RWPE2 (cell line): Measurements from ENCODE around the gene AFF1.

Experiments used
- ATAC-seq: fragments of 200-7000 bp; cut with Tn5 transposase; 3 replicates; pipeline ENCODE4 v1.9.1; 2021; ENCODE audit warnings: low read depth
- DNase-seq: peaks from one replicate; pipeline ENCODE4 v3.0.0-alpha.2; 2020; ENCODE audit warnings: low spot score
- H3K27ac ChIP-seq: fragments of 450-650 bp; 2 replicates; pipeline ENCODE4 v1.5.1; 2017; ENCODE audit warnings: mild to moderate bottlenecking; ENCODE audit not compliant: poor library complexity, severe bottlenecking
- H3K27me3 ChIP-seq: fragments of 250-450 bp; sonication (Bioruptor Pico); 2 replicates; pipeline ENCODE4 v1.5.1; 2021; ENCODE audit warnings: mild to moderate bottlenecking, moderate library complexity; ENCODE audit not compliant: insufficient read depth, poor library complexity, severe bottlenecking
- H3K36me3 ChIP-seq: fragments of 250-450 bp; sonication (Bioruptor Pico); 2 replicates; pipeline ENCODE4 v1.5.1; 2020; ENCODE audit warnings: low read depth, mild to moderate bottlenecking, moderate library complexity
- H3K4me1 ChIP-seq: fragments of 250-450 bp; sonication (Bioruptor Pico); 2 replicates; pipeline ENCODE4 v1.5.1; 2021; ENCODE audit warnings: mild to moderate bottlenecking, moderate library complexity; ENCODE audit not compliant: insufficient read depth, poor library complexity, severe bottlenecking
- H3K4me3 ChIP-seq: fragments of 250-450 bp; sonication (Bioruptor Pico); 2 replicates; pipeline ENCODE4 v1.5.1; 2021; ENCODE audit warnings: mild to moderate bottlenecking, moderate library complexity; ENCODE audit not compliant: severe bottlenecking
- H3K9me3 ChIP-seq: fragments of 250-450 bp; sonication (Bioruptor Pico); 2 replicates; pipeline ENCODE4 v1.5.1; 2021; ENCODE audit warnings: mild to moderate bottlenecking, moderate library complexity; ENCODE audit not compliant: severe bottlenecking
- TF ChIP-seq, protein P1 (sequence below): fragments of 450-650 bp; IDR thresholded peaks from one replicate; pipeline ENCODE4 v1.5.1; 2017; ENCODE audit warnings: mild to moderate bottlenecking, moderate library complexity; ENCODE audit not compliant: poor library complexity, severe bottlenecking

AFF1 gene

GRCh38 chr4:87105101-87105845, 170.5 kb downstream of the AFF1 start:
- peaks cover 30% of the 10 kb centered on the region for H3K4me1 ChIP-seq
- no peak for ATAC-seq
- no peaks in the 10 kb centered on the region for H3K9me3 ChIP-seq
- no peak overlapping the region for H3K27ac ChIP-seq
- TF ChIP-seq, protein P1, sequence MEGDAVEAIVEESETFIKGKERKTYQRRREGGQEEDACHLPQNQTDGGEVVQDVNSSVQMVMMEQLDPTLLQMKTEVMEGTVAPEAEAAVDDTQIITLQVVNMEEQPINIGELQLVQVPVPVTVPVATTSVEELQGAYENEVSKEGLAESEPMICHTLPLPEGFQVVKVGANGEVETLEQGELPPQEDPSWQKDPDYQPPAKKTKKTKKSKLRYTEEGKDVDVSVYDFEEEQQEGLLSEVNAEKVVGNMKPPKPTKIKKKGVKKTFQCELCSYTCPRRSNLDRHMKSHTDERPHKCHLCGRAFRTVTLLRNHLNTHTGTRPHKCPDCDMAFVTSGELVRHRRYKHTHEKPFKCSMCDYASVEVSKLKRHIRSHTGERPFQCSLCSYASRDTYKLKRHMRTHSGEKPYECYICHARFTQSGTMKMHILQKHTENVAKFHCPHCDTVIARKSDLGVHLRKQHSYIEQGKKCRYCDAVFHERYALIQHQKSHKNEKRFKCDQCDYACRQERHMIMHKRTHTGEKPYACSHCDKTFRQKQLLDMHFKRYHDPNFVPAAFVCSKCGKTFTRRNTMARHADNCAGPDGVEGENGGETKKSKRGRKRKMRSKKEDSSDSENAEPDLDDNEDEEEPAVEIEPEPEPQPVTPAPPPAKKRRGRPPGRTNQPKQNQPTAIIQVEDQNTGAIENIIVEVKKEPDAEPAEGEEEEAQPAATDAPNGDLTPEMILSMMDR: no peak
- H3K27me3 ChIP-seq: no peaks in the 10 kb centered on the region
- DNase-seq: no peak
- no peak overlapping the region for H3K4me3 ChIP-seq
- peaks cover 22% of the 10 kb centered on the region for H3K36me3 ChIP-seq

DNA sequence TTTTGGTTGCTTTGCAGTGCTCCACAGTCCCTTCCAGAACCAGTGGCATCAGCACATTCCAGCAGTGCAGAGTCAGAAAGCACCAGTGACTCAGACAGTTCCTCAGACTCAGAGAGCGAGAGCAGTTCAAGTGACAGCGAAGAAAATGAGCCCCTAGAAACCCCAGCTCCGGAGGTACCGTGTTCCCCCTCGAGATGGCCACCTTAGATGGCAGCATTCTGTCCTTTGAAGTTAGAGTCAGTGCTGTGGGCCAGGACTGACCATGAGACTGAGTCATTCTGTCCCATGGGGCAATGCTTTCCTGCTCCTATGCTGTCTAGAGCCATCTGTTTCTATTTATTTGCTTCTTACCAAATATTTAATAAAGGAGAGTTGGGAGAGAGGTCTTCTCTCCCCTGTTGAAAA, 173.3 kb downstream of the AFF1 start:
- TF ChIP-seq, protein P1: no peak
- ATAC-seq (peak; percentile 97), DNase-seq (no peak)
- Histone ChIP-seq H3K27me3 (no peaks in the 10 kb centered on the region), H3K9me3 (no peaks in the 10 kb centered on the region), H3K4me1 (peaks cover 27% of the 10 kb centered on the region), H3K36me3 (peaks cover 26% of the 10 kb centered on the region), H3K4me3 (no peak overlapping the region), H3K27ac (no peak overlapping the region)

GRCh38 chr4:87109121-87109520, 174.3 kb downstream of the AFF1 start:
- H3K4me3 ChIP-seq: no peak overlapping the region
- H3K36me3 ChIP-seq: peaks cover 34% of the 10 kb centered on the region
- TF ChIP-seq, protein P1: no peak
- H3K4me1 ChIP-seq: peaks cover 19% of the 10 kb centered on the region
- H3K27ac ChIP-seq: no peak overlapping the region
- H3K9me3 ChIP-seq: no peaks in the 10 kb centered on the region
- ATAC-seq (no peak), DNase-seq (no peak)
- no peaks in the 10 kb centered on the region for H3K27me3 ChIP-seq

DNA sequence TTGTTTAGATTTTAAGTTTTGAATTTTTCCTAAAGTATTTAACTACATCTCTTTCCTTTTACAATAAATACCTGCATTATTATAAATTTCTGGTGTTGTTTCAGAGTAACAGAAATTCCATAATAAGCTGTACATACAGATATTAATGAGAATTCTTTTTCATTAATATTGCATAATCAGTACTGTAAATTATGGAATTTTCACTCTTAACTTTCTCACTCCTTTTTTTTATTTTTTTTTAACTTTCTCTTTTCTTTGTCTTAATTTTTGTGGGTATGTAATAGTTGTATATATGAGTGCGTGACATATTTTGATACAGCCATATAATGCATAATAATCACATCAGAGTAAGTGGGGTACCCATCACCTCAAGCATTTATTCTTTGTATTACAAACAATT, 175.1 kb downstream of the AFF1 start:
- TF ChIP-seq, protein P1: no peak
- no peak for ATAC-seq

GRCh38 chr4:87112063-87112462, 177.3 kb downstream of the AFF1 start:
- H3K27ac ChIP-seq: no peak overlapping the region
- TF ChIP-seq, protein P1: no peak
- no peak overlapping the region for H3K4me3 ChIP-seq
- no peak for DNase-seq
- no peaks in the 10 kb centered on the region for H3K27me3 ChIP-seq
- peaks cover 45% of the 10 kb centered on the region for H3K36me3 ChIP-seq
- H3K9me3 ChIP-seq: no peaks in the 10 kb centered on the region
- ATAC-seq: no peak
- H3K4me1 ChIP-seq: peaks cover 14% of the 10 kb centered on the region

More for the DNA sequence above, 175.1 kb downstream of the AFF1 start:
- H3K36me3 ChIP-seq: peaks cover 35% of the 10 kb centered on the region
- no peak overlapping the region for H3K4me3 ChIP-seq
- H3K27me3 ChIP-seq: no peaks in the 10 kb centered on the region
- H3K9me3 ChIP-seq: no peaks in the 10 kb centered on the region
- no peak overlapping the region for H3K27ac ChIP-seq
- DNase-seq: no peak
- peaks cover 15% of the 10 kb centered on the region for H3K4me1 ChIP-seq
